NCI-H146 treated with DMSO at 0.1 percent for 48 hours (cell line): ENCODE data around the gene WDR93.
"Not testable (repeated sequence)": the region's sequence is repeated elsewhere in the genome, so short reads cannot be mapped to it uniquely, and the experiment has no call there.

Source experiments
- DNase-seq: peaks from one replicate; lab custom pipeline; 2025; ENCODE audit not compliant: unreplicated experiment; lab: John Stamatoyannopoulos, UW

The WDR93 gene

GRCh38 chr15:89767411-89767915 lies 76.9 kb downstream of the WDR93 start:
- no peak for DNase-seq

- no peak for DNase-seq
Measured at GRCh38 chr15:89768071-89768500, 77.5 kb downstream of the WDR93 start.

- no peak for DNase-seq
Measured at GRCh38 chr15:89769366-89769765, 78.8 kb downstream of the WDR93 start.

- DNase-seq = no peak
Measured at GRCh38 chr15:89770041-89770440, 79.4 kb downstream of the WDR93 start.

GRCh38 chr15:89772932-89773583 lies 82.4 kb downstream of the WDR93 start:
- no peak for DNase-seq

GRCh38 chr15:89774492-89774891 lies 83.9 kb downstream of the WDR93 start:
- DNase-seq = no peak

- no peak for DNase-seq
Measured at GRCh38 chr15:89775815-89776214, 85.2 kb downstream of the WDR93 start.

- peak; percentile 24 for DNase-seq
Measured at GRCh38 chr15:89776274-89777072, 85.9 kb downstream of the WDR93 start, which contains the start of gene MESP2. Gene MESP2, plus strand, starts transcription at chr15:89776332. Its CDS starts 26 bp downstream, at chr15:89776358.

GRCh38 chr15:89777073-89777751 lies 86.6 kb downstream of the WDR93 start:
- no peak for DNase-seq

- no peak for DNase-seq
Measured at GRCh38 chr15:89777782-89778380, 87.3 kb downstream of the WDR93 start.

GRCh38 chr15:89778861-89779260 lies 88.2 kb downstream of the WDR93 start:
- no peak for DNase-seq

- no peak for DNase-seq
Measured at GRCh38 chr15:89780601-89781000, 90.0 kb downstream of the WDR93 start.

GRCh38 chr15:89781055-89781454 lies 90.4 kb downstream of the WDR93 start:
- DNase-seq = no peak

GRCh38 chr15:89781891-89782618 lies 91.4 kb downstream of the WDR93 start:
- DNase-seq = no peak

- DNase-seq = not testable (repeated sequence)
Measured at GRCh38 chr15:89782619-89782950, 92.0 kb downstream of the WDR93 start.

- DNase-seq = no peak
Measured at GRCh38 chr15:89783111-89783860, 92.7 kb downstream of the WDR93 start.

GRCh38 chr15:89783861-89784685 lies 93.5 kb downstream of the WDR93 start:
- DNase-seq = no peak

- no peak for DNase-seq
Measured at GRCh38 chr15:89784686-89784960, 94.0 kb downstream of the WDR93 start.

- no peak for DNase-seq
Measured at GRCh38 chr15:89785064-89785773, 94.6 kb downstream of the WDR93 start.
